ENCODE results near the gene SETD6.

The SETD6 gene

DNA sequence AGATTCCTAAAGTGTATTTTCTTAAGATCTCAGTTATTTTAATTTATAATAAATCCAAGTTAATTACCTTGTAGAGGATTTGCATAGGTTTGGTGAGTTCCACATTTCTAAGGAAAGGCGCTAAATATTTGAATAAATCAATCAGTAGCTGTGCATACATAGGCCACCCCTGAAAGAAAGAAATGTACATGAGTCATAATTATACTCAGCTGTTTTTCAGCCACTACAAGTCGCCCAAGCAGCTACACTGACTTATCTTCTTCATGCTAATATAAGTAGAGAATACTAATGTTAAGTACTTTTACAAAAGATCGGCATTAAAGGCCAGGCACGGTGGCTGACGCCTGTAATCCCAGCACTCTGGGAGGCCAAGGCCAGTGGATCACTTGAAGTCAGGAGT is 14.9 kb downstream of the SETD6 start:
- Mint-ChIP-seq H3K4me1 (ENCODE audit: low read depth) (no peaks in the 10 kb centered on the region), H3K4me3 (no peak overlapping the region), H3K36me3 (ENCODE audit: low read depth) (peaks cover 100% of the 10 kb centered on the region), H3K9me3 (no peaks in the 10 kb centered on the region), H3K27ac (no peak overlapping the region), H3K27me3 (no peaks in the 10 kb centered on the region)
- intact Hi-C loops (cut with micrococcal nuclease): no loop called here

DNA sequence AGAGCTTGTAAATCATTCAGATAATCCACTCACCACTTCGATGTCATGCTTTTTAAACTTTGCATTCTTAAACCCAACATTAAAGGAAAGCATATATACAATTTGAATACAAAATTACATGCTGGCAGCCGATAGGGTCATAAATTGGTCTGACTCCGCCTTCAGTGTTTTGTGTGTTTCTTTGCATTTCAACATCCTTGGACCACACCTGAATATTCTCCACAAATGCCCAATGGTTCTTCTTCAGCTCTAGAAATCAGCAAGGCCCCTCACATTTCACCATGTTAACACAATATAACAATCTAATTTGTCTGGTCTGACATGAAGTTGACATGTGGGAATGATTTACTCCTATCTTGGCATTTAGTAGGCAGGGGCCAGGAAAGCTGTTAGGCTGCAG is 17.1 kb downstream of the SETD6 start:
- H3K27me3 Mint-ChIP-seq: no peaks in the 10 kb centered on the region
- intact Hi-C loops (cut with micrococcal nuclease): no loop called here
- H3K4me1 Mint-ChIP-seq (ENCODE audit: low read depth): no peaks in the 10 kb centered on the region
- H3K9me3 Mint-ChIP-seq: no peaks in the 10 kb centered on the region
- no peak overlapping the region for H3K27ac Mint-ChIP-seq
- H3K36me3 Mint-ChIP-seq (ENCODE audit: low read depth): peaks cover 100% of the 10 kb centered on the region
- H3K4me3 Mint-ChIP-seq: no peak overlapping the region

DNA sequence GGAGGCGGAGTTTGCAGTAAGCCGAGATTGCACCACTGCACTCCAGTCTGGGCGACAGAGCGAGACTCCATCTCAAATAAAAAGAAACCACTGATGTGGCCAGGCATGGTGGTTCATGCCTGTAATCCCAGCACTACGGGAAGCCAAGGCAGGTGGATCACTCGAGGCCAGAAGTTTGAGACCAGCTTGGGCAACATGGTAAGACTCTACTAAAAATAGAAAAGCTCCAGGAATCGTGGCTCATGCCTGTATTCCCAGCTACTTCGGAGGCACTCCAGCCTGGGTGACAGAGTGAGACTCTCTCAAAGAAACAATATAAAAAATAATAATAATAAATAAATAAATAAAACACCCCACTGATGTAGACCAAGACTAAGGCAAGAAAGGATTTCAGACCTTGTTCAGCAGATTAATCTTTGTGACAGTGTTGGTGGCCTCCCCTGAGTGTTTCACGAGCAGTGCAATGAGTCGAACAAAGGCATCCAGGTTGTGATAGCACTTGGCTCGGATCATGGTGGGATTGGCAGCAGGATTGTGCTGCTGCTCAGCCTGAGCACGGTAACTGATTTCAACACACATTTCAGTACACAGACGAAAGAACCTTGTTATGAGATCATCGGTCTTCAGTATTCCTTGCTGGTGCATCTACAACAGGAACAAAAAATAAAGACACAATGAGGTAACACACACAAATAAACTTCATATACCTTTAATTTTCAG is 18.6 kb downstream of the SETD6 start:
- Mint-ChIP-seq H3K27me3 (no peaks in the 10 kb centered on the region), H3K36me3 (ENCODE audit: low read depth) (peaks cover 100% of the 10 kb centered on the region), H3K9me3 (no peaks in the 10 kb centered on the region), H3K4me1 (ENCODE audit: low read depth) (no peaks in the 10 kb centered on the region), H3K27ac (no peak overlapping the region), H3K4me3 (no peak overlapping the region)
- intact Hi-C loops (cut with micrococcal nuclease): no loop called here

DNA sequence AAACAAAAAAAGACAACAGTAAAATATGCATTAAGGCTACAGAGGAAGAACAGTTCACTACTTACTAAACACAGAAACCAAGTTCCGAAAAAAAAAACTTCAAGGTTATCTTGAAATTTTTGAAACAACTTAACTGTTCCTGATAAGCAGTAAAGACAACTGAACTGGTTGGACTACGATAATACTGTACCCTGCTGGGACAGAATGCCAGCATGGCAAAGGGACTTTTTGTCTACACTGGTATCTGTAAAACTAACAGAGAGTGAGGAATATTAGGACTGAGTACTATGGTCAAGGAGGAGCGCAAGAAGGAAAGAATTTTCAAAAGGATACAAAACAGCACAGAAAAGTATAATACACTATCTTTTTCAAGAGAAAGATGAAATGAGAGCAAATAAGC is 19.8 kb downstream of the SETD6 start:
- H3K36me3 Mint-ChIP-seq (ENCODE audit: low read depth): peaks cover 100% of the 10 kb centered on the region
- no peak overlapping the region for H3K27ac Mint-ChIP-seq
- H3K27me3 Mint-ChIP-seq: no peaks in the 10 kb centered on the region
- intact Hi-C loops (cut with micrococcal nuclease): loop anchor here (5.0 kb wide), 1 partner anchor 37 kb away; no protein-coding TSS in a partner anchor
- no peak overlapping the region for H3K4me3 Mint-ChIP-seq
- no peaks in the 10 kb centered on the region for H3K4me1 Mint-ChIP-seq (ENCODE audit: low read depth)
- no peaks in the 10 kb centered on the region for H3K9me3 Mint-ChIP-seq

DNA sequence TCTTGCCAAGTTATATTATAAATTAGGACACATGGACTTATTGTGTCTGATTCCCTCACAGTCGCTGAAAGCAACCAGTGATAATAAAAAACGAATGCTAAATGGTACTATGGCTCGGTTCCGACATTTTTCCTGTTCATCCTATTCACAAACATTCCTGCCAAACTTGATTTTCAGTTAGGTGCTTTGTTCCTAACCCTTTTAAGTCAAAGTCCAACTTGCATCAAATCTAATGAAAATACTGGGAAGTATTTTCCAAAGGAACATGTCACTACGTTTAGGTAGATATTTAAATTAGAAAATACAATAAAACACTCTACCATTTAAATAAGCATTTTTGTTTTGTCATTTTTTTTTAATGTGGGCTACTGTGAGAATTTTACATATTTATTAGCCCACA is 21.0 kb downstream of the SETD6 start:
- intact Hi-C loops (cut with micrococcal nuclease): loop anchor here (5.0 kb wide), 1 partner anchor 36 kb away; no protein-coding TSS in a partner anchor

DNA sequence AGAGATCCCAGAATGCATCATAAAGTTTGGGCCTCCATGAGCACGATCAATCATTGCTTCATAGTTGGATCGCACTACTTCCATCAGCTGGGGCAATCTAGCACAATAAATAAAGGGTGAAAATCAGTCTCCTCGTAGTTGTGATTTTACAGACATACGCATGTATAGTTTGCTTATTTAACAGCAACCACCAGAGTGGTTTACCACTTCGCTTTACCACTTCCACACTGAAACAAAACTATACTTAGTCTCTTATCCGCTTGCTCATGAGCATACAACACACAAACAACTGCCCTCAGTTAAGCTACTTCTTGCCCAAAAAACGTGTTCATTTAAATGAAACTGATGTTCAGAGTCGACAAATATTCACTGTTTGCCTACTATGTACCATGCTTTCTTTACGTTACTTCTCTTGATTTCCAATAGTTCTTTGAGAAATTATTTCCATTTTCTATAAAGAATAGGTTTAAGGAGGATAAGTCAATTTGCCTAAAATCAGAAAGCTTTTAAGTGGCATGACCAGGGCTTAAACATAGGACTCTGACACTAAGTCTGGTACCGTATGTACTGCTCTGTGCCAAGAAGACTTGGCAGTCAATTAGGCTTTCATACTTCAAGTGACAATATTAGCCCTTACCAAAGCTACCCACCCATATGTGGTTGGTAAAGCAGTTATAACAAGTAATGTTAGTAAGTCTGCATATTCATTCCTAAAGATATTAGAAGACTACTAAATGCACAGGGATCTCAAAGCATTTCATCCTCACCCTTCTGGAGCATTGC is 22.0 kb downstream of the SETD6 start:
- Mint-ChIP-seq H3K4me3 (no peak overlapping the region), H3K4me1 (ENCODE audit: low read depth) (no peaks in the 10 kb centered on the region), H3K9me3 (no peaks in the 10 kb centered on the region), H3K36me3 (ENCODE audit: low read depth) (peaks cover 100% of the 10 kb centered on the region), H3K27ac (no peak overlapping the region), H3K27me3 (no peaks in the 10 kb centered on the region)
- intact Hi-C loops (cut with micrococcal nuclease): loop anchor here (5.0 kb wide), 1 partner anchor 35 kb away; no protein-coding TSS in a partner anchor

More for the DNA sequence above, 21.0 kb downstream of the SETD6 start:
- H3K4me1 Mint-ChIP-seq (ENCODE audit: low read depth): no peaks in the 10 kb centered on the region
- H3K9me3 Mint-ChIP-seq: no peaks in the 10 kb centered on the region
- no peak overlapping the region for H3K4me3 Mint-ChIP-seq
- no peak overlapping the region for H3K27ac Mint-ChIP-seq
- no peaks in the 10 kb centered on the region for H3K27me3 Mint-ChIP-seq
- H3K36me3 Mint-ChIP-seq (ENCODE audit: low read depth): peaks cover 100% of the 10 kb centered on the region

DNA sequence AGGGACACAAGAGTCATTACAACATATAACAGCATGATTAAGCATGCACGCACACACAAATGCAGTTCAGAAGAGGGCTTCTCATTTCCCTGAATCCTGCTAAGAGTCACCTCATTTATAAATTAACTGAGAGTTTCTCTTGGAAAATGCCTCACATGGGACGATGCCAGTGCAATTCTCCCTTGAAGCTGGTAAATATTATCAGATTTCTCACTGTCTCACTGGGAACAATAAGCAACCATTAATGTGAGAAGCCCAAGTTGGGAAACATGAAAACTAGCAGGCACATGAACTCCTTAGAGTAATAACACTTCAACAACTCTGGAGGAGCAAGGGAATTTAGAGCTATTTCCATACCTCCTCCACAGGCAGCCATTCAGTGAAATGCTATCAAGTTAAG is 26.4 kb downstream of the SETD6 start:
- Mint-ChIP-seq H3K4me1 (ENCODE audit: low read depth) (no peaks in the 10 kb centered on the region), H3K4me3 (no peak overlapping the region), H3K27me3 (no peaks in the 10 kb centered on the region), H3K9me3 (no peaks in the 10 kb centered on the region), H3K27ac (no peak overlapping the region), H3K36me3 (ENCODE audit: low read depth) (peaks cover 96% of the 10 kb centered on the region)
- intact Hi-C loops (cut with micrococcal nuclease): no loop called here

DNA sequence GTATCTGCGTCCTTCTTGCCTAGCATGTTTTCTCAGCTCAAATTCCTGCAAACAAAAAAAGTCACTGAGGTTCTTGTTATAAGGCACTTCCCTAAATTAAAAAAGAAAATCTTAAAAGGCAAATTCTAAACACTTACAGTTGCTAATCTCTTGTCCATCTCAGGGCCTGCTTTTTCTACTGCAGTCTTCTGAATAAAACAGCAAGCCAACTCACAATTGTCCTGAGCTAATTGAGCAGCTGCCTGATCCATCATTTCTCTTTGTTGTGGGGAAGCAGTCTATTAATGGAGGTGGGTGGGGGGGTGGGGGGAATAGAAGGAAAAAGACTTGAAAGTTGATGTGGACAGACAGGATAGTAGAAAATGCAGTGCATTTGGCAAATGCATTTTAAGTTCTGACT is 27.0 kb downstream of the SETD6 start:
- no peak overlapping the region for H3K27ac Mint-ChIP-seq
- peaks cover 96% of the 10 kb centered on the region for H3K36me3 Mint-ChIP-seq (ENCODE audit: low read depth)
- no peaks in the 10 kb centered on the region for H3K4me1 Mint-ChIP-seq (ENCODE audit: low read depth)
- intact Hi-C loops (cut with micrococcal nuclease): no loop called here
- H3K4me3 Mint-ChIP-seq: no peak overlapping the region
- H3K9me3 Mint-ChIP-seq: no peaks in the 10 kb centered on the region
- no peaks in the 10 kb centered on the region for H3K27me3 Mint-ChIP-seq

DNA sequence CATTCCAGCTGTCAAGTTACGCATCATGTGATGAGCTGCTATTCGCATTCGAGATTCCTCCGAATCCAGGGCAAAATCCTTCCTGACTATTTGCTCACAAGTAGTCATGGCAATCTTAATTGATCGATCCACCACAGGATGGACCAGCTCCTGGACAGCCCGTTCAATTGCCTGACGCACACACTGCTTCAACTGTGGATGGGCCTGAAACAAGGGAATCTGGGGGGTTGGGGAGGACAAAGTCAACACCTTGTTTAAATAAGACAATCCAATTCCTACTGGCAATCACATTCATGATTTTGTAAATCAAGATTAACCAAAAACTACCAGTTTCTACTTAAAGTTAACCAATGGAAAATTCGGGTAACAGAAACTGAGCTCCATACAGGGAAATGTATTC is 28.4 kb downstream of the SETD6 start:
- H3K9me3 Mint-ChIP-seq: no peaks in the 10 kb centered on the region
- no peak overlapping the region for H3K4me3 Mint-ChIP-seq
- peaks cover 95% of the 10 kb centered on the region for H3K36me3 Mint-ChIP-seq (ENCODE audit: low read depth)
- intact Hi-C loops (cut with micrococcal nuclease): no loop called here
- no peak overlapping the region for H3K27ac Mint-ChIP-seq
- no peaks in the 10 kb centered on the region for H3K27me3 Mint-ChIP-seq
- H3K4me1 Mint-ChIP-seq (ENCODE audit: low read depth): no peaks in the 10 kb centered on the region

DNA sequence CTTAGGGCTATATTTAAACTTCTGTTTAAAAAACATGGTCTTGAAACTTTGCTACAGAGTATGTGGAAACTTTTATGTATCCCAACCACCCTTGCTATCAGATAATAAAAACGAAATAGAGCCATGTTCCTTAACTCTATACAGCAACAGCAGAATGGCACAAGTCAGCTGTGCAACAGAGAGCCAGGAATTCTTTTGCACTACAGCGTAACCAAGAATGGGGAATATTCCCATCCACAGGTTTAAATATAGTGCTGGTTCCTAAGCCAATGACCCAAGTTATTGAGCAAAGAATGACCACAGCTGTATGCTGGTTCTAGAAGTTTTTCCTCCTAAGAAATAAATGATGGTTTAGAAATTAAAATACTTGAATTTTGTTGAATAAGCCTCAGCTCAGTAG is 33.1 kb downstream of the SETD6 start:
- H3K4me1 Mint-ChIP-seq (ENCODE audit: low read depth): no peaks in the 10 kb centered on the region
- H3K9me3 Mint-ChIP-seq: no peaks in the 10 kb centered on the region
- intact Hi-C loops (cut with micrococcal nuclease): no loop called here
- peaks cover 94% of the 10 kb centered on the region for H3K36me3 Mint-ChIP-seq (ENCODE audit: low read depth)
- no peak overlapping the region for H3K27ac Mint-ChIP-seq
- no peaks in the 10 kb centered on the region for H3K27me3 Mint-ChIP-seq
- H3K4me3 Mint-ChIP-seq: no peak overlapping the region

DNA sequence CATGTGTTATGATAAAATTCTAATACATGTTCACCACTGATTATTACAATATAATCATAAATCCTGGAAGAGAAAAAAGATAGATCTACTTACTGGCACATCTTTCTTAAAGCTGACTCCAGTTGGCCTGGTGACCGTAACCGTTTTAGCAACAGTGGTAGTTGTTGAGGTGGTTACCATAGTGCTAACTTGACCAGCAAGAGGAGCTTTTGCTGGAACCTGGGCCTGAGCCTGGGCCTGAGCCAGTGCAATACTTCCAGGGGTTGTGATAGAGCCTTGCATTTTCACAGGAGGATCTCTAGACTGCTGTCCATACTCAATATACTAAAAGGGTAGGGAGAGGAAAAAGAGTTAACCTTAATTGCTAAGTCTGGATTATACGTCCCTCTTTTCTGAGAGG is 36.2 kb downstream of the SETD6 start:
- Mint-ChIP-seq H3K27me3 (no peaks in the 10 kb centered on the region), H3K36me3 (ENCODE audit: low read depth) (peaks cover 98% of the 10 kb centered on the region), H3K9me3 (no peaks in the 10 kb centered on the region), H3K27ac (no peak overlapping the region), H3K4me3 (no peak overlapping the region), H3K4me1 (ENCODE audit: low read depth) (no peaks in the 10 kb centered on the region)
- intact Hi-C loops (cut with micrococcal nuclease): loop anchor here (5.0 kb wide), 1 partner anchor 34 kb away; the partner anchor contains the start of gene SETD6

DNA sequence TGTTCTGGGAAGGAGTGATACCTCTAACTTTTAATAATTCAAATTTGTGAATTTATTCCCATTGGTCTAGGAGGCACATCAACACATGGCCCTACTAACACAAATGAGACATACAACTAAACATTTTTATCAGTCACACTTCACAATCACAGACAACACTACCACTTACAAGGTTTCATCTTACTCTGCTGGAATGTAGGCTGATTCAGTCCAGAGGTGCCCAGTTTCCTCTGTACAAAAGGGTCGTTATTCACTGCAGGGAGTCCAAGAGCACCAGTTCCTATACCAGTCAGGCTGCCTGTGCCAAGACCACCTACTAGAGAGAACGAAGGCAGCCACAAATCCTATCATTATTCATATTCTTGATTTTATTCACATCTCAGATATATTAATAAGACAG is 41.4 kb downstream of the SETD6 start:
- Mint-ChIP-seq H3K4me3 (no peak overlapping the region), H3K27ac (no peak overlapping the region), H3K27me3 (no peaks in the 10 kb centered on the region), H3K36me3 (ENCODE audit: low read depth) (peaks cover 93% of the 10 kb centered on the region), H3K4me1 (ENCODE audit: low read depth) (no peaks in the 10 kb centered on the region), H3K9me3 (no peaks in the 10 kb centered on the region)
- intact Hi-C loops (cut with micrococcal nuclease): no loop called here

DNA sequence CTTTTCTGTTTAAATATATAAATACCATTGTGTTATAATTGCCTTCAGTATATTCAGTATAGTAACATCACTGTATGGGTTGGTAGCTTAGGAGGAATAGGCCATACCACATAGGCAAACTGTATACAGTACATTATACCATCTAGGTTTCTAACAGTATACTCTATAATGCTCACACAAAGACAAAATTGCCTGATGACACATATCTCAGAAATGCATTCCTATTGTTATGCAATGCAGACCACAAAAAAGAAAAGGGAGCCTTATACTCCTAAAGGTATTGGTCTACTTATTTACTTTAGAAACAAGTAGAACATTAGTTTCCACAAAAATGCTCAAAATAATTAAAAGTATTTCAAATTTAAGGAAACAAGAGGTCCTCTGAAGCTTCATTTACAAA is 47.9 kb downstream of the SETD6 start:
- Mint-ChIP-seq H3K27ac (no peak overlapping the region), H3K9me3 (no peaks in the 10 kb centered on the region), H3K27me3 (no peaks in the 10 kb centered on the region), H3K36me3 (ENCODE audit: low read depth) (peaks cover 88% of the 10 kb centered on the region), H3K4me1 (ENCODE audit: low read depth) (no peaks in the 10 kb centered on the region), H3K4me3 (no peak overlapping the region)
- intact Hi-C loops (cut with micrococcal nuclease): no loop called here

DNA sequence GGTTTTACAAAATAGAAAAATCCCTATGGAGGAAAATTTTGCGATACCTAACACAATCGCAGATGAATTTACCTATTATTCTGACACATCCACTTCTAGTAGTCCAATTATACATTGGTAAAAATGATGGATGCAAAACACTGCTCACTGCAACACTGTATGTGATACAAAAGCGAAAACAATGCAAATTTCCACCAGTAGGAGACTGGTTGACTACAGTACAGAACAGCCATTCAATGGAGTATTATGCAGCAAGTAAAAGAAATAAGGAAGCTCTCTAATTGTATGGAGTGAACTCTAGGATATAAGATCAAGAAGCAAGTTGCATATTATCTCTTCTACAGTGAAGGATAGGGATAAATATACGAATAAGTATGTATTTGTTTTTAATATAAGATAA is 48.5 kb downstream of the SETD6 start:
- Mint-ChIP-seq H3K27me3 (no peaks in the 10 kb centered on the region), H3K4me3 (no peak overlapping the region), H3K36me3 (ENCODE audit: low read depth) (peaks cover 89% of the 10 kb centered on the region), H3K27ac (no peak overlapping the region), H3K4me1 (ENCODE audit: low read depth) (no peaks in the 10 kb centered on the region), H3K9me3 (no peaks in the 10 kb centered on the region)
- intact Hi-C loops (cut with micrococcal nuclease): no loop called here
